HCT116 (cell line): Measurements from ENCODE around the gene ABCB8. TPM values are rescaled to one million over a fixed set of nuclear protein-coding genes. Genes with fewer than 3 reads are reported as not detected.

Experiments used
- ATAC-seq: fragments of 200-7000 bp; cut with Tn5 transposase; 2 replicates; pipeline ENCODE4 v1.9.1; 2020; ENCODE audit warnings: mild to moderate bottlenecking, moderate library complexity
- BruUV-seq: library from RNA; stranded (reverse); fragments of 400-500 nt; replicated peaks from 2 replicates; lab custom pipeline; 2021; lab: Mats Ljungman, UMichigan
- CTCF ChIA-PET: fragments of 300-600 bp; sonication (Branson Sonifier 250); formaldehyde crosslinking; loops from one replicate; lab custom pipeline; 2021; ENCODE audit warnings: antibody characterized with exemption; lab: Charles Lee
- POLR2A ChIA-PET: fragments of 300-600, 350-600 bp; sonication (Branson Sonifier 250); formaldehyde crosslinking; loops from one replicate; lab custom pipeline; 2021; ENCODE audit warnings: antibody characterized with exemption; lab: Charles Lee
- RAD21 ChIA-PET, 2 experiments: fragments of 300-600 bp; sonication (Branson Sonifier 250); formaldehyde crosslinking; loops; one replicate each; lab custom pipeline; 2023; ENCODE audit warnings: low total read pairs in 2 of 2; ENCODE audit not compliant: uncharacterized antibody in 2 of 2, unreplicated experiment in 2 of 2, low non-redundant PET in 1 of 2; lab: Charles Lee
- DNase-seq: peaks from one replicate; pipeline ENCODE4 v3.0.0-alpha.2; 2010; ENCODE audit warnings: low read depth, low spot score
- H2AFZ ChIP-seq: fragments of 200-600 bp; shearing (Covaris generic), sonication (generic); 2 replicates; pipeline ENCODE4 v1.6.1; 2017; ENCODE audit warnings: low read depth, mixed run types, mixed read lengths, antibody characterized with exemption, low read length; ENCODE audit not compliant: poor library complexity, severe bottlenecking
- H3K27ac ChIP-seq: 2 replicates; pipeline ENCODE4 v1.5.1; 2012; ENCODE audit warnings: low read depth, low read length
- H3K27me3 ChIP-seq: fragments of 200-600 bp; sonication (generic); 2 replicates; pipeline ENCODE4 v1.6.1; 2016; ENCODE audit warnings: mixed run types, low read length, mixed read lengths; ENCODE audit not compliant: insufficient read depth
- H3K36me3 ChIP-seq, 2 experiments: fragments of 200-500 bp in 1 of 2; fragments of 200-600 bp in 1 of 2; sonication (Bioruptor generic) in 1 of 2; sonication (generic) in 1 of 2; 2 replicates each; pipeline versions ENCODE4 v1.5.1 to v1.6.1; 2014 to 2016; ENCODE audit warnings: low read length in 2 of 2, inconsistent platforms in 1 of 2, mixed read lengths in 1 of 2, mixed run types in 1 of 2; ENCODE audit not compliant: insufficient read depth in 2 of 2, control insufficient read depth in 1 of 2
- H3K4me1 ChIP-seq, 2 experiments: fragments of 200-600 bp in 1 of 2; sonication (generic) in 1 of 2; 2 replicates each; pipeline versions ENCODE4 v1.5.1 to v1.6.1; 2012 to 2017; ENCODE audit warnings: low read length in 2 of 2, inconsistent platforms in 1 of 2, mild to moderate bottlenecking in 1 of 2, mixed read lengths in 1 of 2, mixed run types in 1 of 2, moderate library complexity in 1 of 2; ENCODE audit not compliant: insufficient read depth in 2 of 2, control insufficient read depth in 1 of 2
- H3K4me2 ChIP-seq: fragments of 200-600 bp; sonication (generic); 2 replicates; pipeline ENCODE4 v1.6.1; 2017; ENCODE audit warnings: mixed run types, low read length, mixed read lengths
- H3K4me3 ChIP-seq, 2 experiments: fragments of 200-600 bp in 1 of 2; sonication (generic) in 1 of 2; replicated peaks in 1 of 2; 2 replicates each; pipeline ENCODE4 v1.5.1; 2011 to 2016; ENCODE audit warnings: low read length in 2 of 2, control low read depth in 1 of 2, low read depth in 1 of 2, mild to moderate bottlenecking in 1 of 2, mixed read lengths in 1 of 2, mixed run types in 1 of 2
- H3K79me2 ChIP-seq: fragments of 200-600 bp; sonication (generic); 2 replicates; pipeline ENCODE4 v1.6.1; 2017; ENCODE audit warnings: mild to moderate bottlenecking, mixed run types, low read length, moderate library complexity, mixed read lengths; ENCODE audit not compliant: insufficient read depth
- H3K9ac ChIP-seq: fragments of 200-600 bp; sonication (generic); 2 replicates; pipeline ENCODE4 v1.6.1; 2016; ENCODE audit warnings: low read length, mixed read lengths
- H3K9me2 ChIP-seq: fragments of 200-600 bp; sonication (generic), shearing (Covaris generic); 2 replicates; pipeline ENCODE4 v1.6.1; 2017; ENCODE audit warnings: mixed run types, mild to moderate bottlenecking, moderate library complexity; ENCODE audit not compliant: insufficient read depth
- H3K9me3 ChIP-seq, 2 experiments: fragments of 200-500 bp in 1 of 2; fragments of 200-600 bp in 1 of 2; sonication (Bioruptor generic) in 1 of 2; sonication (generic) in 1 of 2; 2 replicates each; pipeline ENCODE4 v1.6.1; 2014 to 2017; ENCODE audit warnings: low read length in 2 of 2, mixed read lengths in 2 of 2, inconsistent platforms in 1 of 2, low read depth in 1 of 2, mild to moderate bottlenecking in 1 of 2, mixed run types in 1 of 2, moderate library complexity in 1 of 2; ENCODE audit not compliant: control insufficient read depth in 1 of 2, insufficient read depth in 1 of 2
- H4K20me1 ChIP-seq: fragments of 200-600 bp; sonication (generic), shearing (Covaris generic); 2 replicates; pipeline ENCODE4 v1.6.1; 2017; ENCODE audit warnings: mixed run types, mild to moderate bottlenecking, moderate library complexity; ENCODE audit not compliant: insufficient read depth
- ATF3 ChIP-seq: IDR thresholded peaks from 2 replicates; pipeline ENCODE4 v1.6.1; 2012
- CEBPB ChIP-seq: IDR thresholded peaks from 2 replicates; pipeline ENCODE4 v1.6.1; 2012; ENCODE audit warnings: low read depth
- FOSL1 ChIP-seq: IDR thresholded peaks from 2 replicates; pipeline ENCODE4 v1.6.1; 2012; ENCODE audit warnings: low read depth
- RAD21 ChIP-seq: IDR thresholded peaks from 2 replicates; pipeline ENCODE4 v1.6.1; 2012; ENCODE audit warnings: low read depth, mild to moderate bottlenecking
- SRF ChIP-seq: IDR thresholded peaks from 2 replicates; pipeline ENCODE4 v1.6.1; 2012; ENCODE audit warnings: low read depth
- TCF7L2 ChIP-seq: IDR thresholded peaks from 2 replicates; pipeline ENCODE4 v1.7.0; 2011; ENCODE audit warnings: borderline replicate concordance, inconsistent platforms; ENCODE audit not compliant: insufficient read depth, insufficient read length; ENCODE audit errors: extremely low read depth
- intact Hi-C: fragments of 100-400 bp; cut with micrococcal nuclease; formaldehyde crosslinking; loops from 2 replicates; pipeline ENCODE4 v1.10.0; 2022
- total RNA-seq: library from RNA; stranded (reverse); gene quantifications from one replicate; pipeline ENCODE4 v1.2.1, GENCODE V29; 2021; ENCODE audit not compliant: unreplicated experiment
- TF ChIP-seq, protein P1 (sequence below), 3 experiments: fragments of 200-600 bp in 1 of 3; sonication (generic) in 1 of 3; IDR thresholded peaks in 2 of 3; conservative IDR thresholded peaks in 1 of 3; 2 replicates each; pipeline ENCODE4 v1.5.1; 2012 to 2017; ENCODE audit warnings: low read depth in 2 of 3, low read length in 2 of 3, antibody characterized with exemption in 1 of 3, borderline replicate concordance in 1 of 3, control low read depth in 1 of 3, mild to moderate bottlenecking in 1 of 3, mixed read lengths in 1 of 3, mixed run types in 1 of 3, moderate library complexity in 1 of 3; ENCODE audit not compliant: insufficient read depth in 1 of 3
- TF ChIP-seq, protein P2 (sequence below): IDR thresholded peaks from 2 replicates; pipeline ENCODE4 v1.6.1; 2011; ENCODE audit warnings: mild to moderate bottlenecking, low read length, moderate library complexity; ENCODE audit not compliant: insufficient replicate concordance; ENCODE audit errors: extremely low read depth

ABCB8 gene
- total RNA-seq, 1 experiment from 2014 or later = 55.2 TPM

- Histone ChIP-seq H3K4me1 (no peaks in the 10 kb centered on the region), H3K36me3 (peaks cover 0 to 14% of the 10 kb centered on the region in 2 experiments; a peak in 1 of 4 replicates), H4K20me1 (no peaks in the 10 kb centered on the region; the same call in 1 of the 2 replicates), H3K4me2 (no peak overlapping the region), H3K79me2 (peaks cover 97% of the 10 kb centered on the region), H2AFZ (no peak overlapping the region), H3K4me3 (no peak overlapping the region), H3K9me3 (no peaks in the 10 kb centered on the region)
- no peak for DNase-seq
- BruUV-seq = no TSS peak
- ATAC-seq = 0 out of 2 replicates have a peak, but pooled peaks have one; percentile 26
- POLR2A ChIA-PET = no interaction called here
- intact Hi-C loops = no loop called here
- TF ChIP-seq ATF3 = no peak
- TF ChIP-seq FOSL1 = no peak
- TF ChIP-seq CEBPB = no peak
- TF ChIP-seq, protein P1, sequence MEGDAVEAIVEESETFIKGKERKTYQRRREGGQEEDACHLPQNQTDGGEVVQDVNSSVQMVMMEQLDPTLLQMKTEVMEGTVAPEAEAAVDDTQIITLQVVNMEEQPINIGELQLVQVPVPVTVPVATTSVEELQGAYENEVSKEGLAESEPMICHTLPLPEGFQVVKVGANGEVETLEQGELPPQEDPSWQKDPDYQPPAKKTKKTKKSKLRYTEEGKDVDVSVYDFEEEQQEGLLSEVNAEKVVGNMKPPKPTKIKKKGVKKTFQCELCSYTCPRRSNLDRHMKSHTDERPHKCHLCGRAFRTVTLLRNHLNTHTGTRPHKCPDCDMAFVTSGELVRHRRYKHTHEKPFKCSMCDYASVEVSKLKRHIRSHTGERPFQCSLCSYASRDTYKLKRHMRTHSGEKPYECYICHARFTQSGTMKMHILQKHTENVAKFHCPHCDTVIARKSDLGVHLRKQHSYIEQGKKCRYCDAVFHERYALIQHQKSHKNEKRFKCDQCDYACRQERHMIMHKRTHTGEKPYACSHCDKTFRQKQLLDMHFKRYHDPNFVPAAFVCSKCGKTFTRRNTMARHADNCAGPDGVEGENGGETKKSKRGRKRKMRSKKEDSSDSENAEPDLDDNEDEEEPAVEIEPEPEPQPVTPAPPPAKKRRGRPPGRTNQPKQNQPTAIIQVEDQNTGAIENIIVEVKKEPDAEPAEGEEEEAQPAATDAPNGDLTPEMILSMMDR (IDR thresholded peaks at IDR 0.05 in 2 of 3, conservative IDR thresholded peaks at IDR 0.05 in 1 of 3; ENCODE audit: borderline replicate concordance in 1 of 3, insufficient read depth in 1 of 3, low read depth in 2 of 3, low read length in 2 of 3) = 0 out of 6 replicates have a peak, but pooled peaks of 1 of the 3 experiments have one; percentile 9
- no peak for TF ChIP-seq TCF7L2
- TF ChIP-seq, protein P2, sequence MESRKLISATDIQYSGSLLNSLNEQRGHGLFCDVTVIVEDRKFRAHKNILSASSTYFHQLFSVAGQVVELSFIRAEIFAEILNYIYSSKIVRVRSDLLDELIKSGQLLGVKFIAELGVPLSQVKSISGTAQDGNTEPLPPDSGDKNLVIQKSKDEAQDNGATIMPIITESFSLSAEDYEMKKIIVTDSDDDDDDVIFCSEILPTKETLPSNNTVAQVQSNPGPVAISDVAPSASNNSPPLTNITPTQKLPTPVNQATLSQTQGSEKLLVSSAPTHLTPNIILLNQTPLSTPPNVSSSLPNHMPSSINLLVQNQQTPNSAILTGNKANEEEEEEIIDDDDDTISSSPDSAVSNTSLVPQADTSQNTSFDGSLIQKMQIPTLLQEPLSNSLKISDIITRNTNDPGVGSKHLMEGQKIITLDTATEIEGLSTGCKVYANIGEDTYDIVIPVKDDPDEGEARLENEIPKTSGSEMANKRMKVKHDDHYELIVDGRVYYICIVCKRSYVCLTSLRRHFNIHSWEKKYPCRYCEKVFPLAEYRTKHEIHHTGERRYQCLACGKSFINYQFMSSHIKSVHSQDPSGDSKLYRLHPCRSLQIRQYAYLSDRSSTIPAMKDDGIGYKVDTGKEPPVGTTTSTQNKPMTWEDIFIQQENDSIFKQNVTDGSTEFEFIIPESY = no peak
- peak; percentile 26; the same call in 1 of the 2 replicates for TF ChIP-seq RAD21
- no peak for TF ChIP-seq SRF
- TF ChIP-seq, all 23 proteins: peak for 2
- no peaks in the 10 kb centered on the region for H3K27me3 ChIP-seq
- no peak overlapping the region for H3K27ac ChIP-seq
- H3K9me2 ChIP-seq = no peaks in the 10 kb centered on the region
- no peak overlapping the region for H3K9ac ChIP-seq
- CTCF ChIA-PET = interaction anchor here (0.7 kb wide), 1 partner anchor 130 kb away, joined by 4 read pairs; no protein-coding TSS in a partner anchor
- RAD21 ChIA-PET = no interaction called here
Observed at GRCh38 chr7:151095123-151095797, 67.0 kb downstream of the ABCB8 start.
